Posterior vena cava (tissue), 2 donors: ENCODE data around the gene CAMTA1. TPM values are rescaled to one million over a fixed set of nuclear protein-coding genes. Genes with fewer than 3 reads are reported as not detected.
A peak's percentile ranks its signal among the peaks of the same experiment; 100 is the strongest.

Source experiments
- DNase-seq: peaks from one replicate; pipeline ENCODE4 v3.0.0-alpha.2; 2020; ENCODE audit warnings: low spot score
- intact Hi-C, 2 donors: fragments of 100-400 bp; cut with DNase I; formaldehyde crosslinking; loops; one replicate each; pipeline versions ENCODE4 v1.14.1 to v1.14.2; 2022 to 2023
- total RNA-seq, 2 donors: library from RNA; stranded (reverse); fragmentation: NEBNext Ultra II Directional; extraction: Animal tissue kit (Norgen Biotek cat#: 25700); gene quantifications; one replicate each; pipeline ENCODE4 v1.2.1, GENCODE V29; 2021
- donor health status: DM: yes; HTN: yes; CAD: no.
- donor health status: DM: yes; HTN: yes; CAD: no.

CAMTA1 gene
- total RNA-seq, 2 donors from 2014 or later = 65.1 to 76.4 TPM

GRCh38 chr1:7422081-7422480 is 636.8 kb downstream of the CAMTA1 start:
- peak; percentile 34 for DNase-seq
- intact Hi-C loops = no loop called here

GRCh38 chr1:7422561-7422960 is 637.3 kb downstream of the CAMTA1 start:
- intact Hi-C loops = no loop called here
- DNase-seq = peak; percentile 68

- intact Hi-C loops = no loop called here
- DNase-seq = peak; percentile 77
Measured at GRCh38 chr1:7422966-7423365, 637.7 kb downstream of the CAMTA1 start.

GRCh38 chr1:7424352-7424890 is 639.2 kb downstream of the CAMTA1 start:
- intact Hi-C loops = no loop called here
- DNase-seq = peak; percentile 43

- peak; percentile 41 for DNase-seq
Measured at GRCh38 chr1:7425229-7425628, 640.0 kb downstream of the CAMTA1 start.

GRCh38 chr1:7425771-7426170 is 640.5 kb downstream of the CAMTA1 start:
- no peak for DNase-seq
- intact Hi-C loops = no loop called here

More at GRCh38 chr1:7425229-7425628, 640.0 kb downstream of the CAMTA1 start:
- intact Hi-C loops = no loop called here

GRCh38 chr1:7426780-7427604 is 641.7 kb downstream of the CAMTA1 start:
- DNase-seq = no peak
- intact Hi-C loops = no loop called here

- intact Hi-C loops = no loop called here
- no peak for DNase-seq
Measured at GRCh38 chr1:7427605-7428300, 642.5 kb downstream of the CAMTA1 start.

GRCh38 chr1:7429290-7429689 is 644.0 kb downstream of the CAMTA1 start:
- intact Hi-C loops = no loop called here
- no peak for DNase-seq

GRCh38 chr1:7430047-7430608 is 644.9 kb downstream of the CAMTA1 start:
- no peak for DNase-seq
- intact Hi-C loops = no loop called here

GRCh38 chr1:7430691-7431090 is 645.4 kb downstream of the CAMTA1 start:
- intact Hi-C loops = no loop called here
- DNase-seq = no peak

- intact Hi-C loops = no loop called here
Measured at GRCh38 chr1:7432102-7432899, 647.0 kb downstream of the CAMTA1 start.

GRCh38 chr1:7432900-7433380 is 647.7 kb downstream of the CAMTA1 start:
- no peak for DNase-seq
- intact Hi-C loops = no loop called here

More at GRCh38 chr1:7432102-7432899, 647.0 kb downstream of the CAMTA1 start:
- no peak for DNase-seq

GRCh38 chr1:7434566-7434965 is 649.3 kb downstream of the CAMTA1 start:
- no peak for DNase-seq

GRCh38 chr1:7435276-7436055 is 650.2 kb downstream of the CAMTA1 start:
- no peak for DNase-seq
- intact Hi-C loops = no loop called here

More at GRCh38 chr1:7434566-7434965, 649.3 kb downstream of the CAMTA1 start:
- intact Hi-C loops = no loop called here

- DNase-seq = no peak
- intact Hi-C loops = no loop called here
Measured at GRCh38 chr1:7436056-7437005, 651.1 kb downstream of the CAMTA1 start.

GRCh38 chr1:7437036-7437435 is 651.8 kb downstream of the CAMTA1 start:
- intact Hi-C loops = no loop called here
- no peak for DNase-seq
